DMS 273 (cell line): ENCODE measurements around the gene HOXB5.

ENCODE experiments used
- DNase-seq: peaks from one replicate; lab custom pipeline; 2025; ENCODE audit not compliant: unreplicated experiment; lab: John Stamatoyannopoulos, UW

HOXB5 gene

DNA sequence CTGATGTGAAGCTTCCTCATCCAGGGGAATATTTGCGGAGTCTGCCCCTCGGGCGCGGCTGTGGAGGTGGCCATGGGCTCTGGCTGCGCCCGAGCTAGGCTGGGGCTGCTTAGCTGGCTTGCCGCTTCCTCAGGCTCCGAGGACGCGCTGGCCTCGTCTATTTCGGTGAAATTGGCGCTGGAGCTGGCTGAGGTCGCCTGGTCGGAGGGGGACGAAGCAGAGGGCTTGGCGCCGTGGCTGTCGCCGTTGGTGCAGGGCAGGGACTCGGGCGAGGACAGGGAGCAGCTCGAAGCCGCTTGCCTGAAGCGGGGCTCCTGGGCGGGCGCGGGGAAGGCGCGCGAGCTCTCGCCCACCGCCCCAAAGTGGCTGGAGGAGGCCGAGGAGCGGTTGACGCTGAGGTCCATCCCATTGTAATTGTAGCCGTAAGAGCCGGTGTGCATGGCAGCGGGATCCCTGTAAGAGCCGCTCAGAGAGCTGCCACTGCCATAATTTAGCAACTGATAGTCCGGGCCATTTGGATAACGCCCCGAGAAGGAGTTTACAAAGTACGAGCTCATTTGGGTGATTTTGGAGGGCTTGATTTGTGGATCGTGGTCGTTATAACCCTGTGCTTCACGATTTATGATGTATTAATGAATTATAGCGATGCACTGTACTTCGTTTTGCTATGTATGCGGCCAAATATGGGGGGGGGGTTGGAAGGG, at the start of gene HOXB5:
Gene HOXB5, minus strand, starts transcription at position 654 of the 704 bp plus-strand sequence. Its CDS starts 97 bp downstream, at position 557.
- peak; percentile 25 for DNase-seq

DNA sequence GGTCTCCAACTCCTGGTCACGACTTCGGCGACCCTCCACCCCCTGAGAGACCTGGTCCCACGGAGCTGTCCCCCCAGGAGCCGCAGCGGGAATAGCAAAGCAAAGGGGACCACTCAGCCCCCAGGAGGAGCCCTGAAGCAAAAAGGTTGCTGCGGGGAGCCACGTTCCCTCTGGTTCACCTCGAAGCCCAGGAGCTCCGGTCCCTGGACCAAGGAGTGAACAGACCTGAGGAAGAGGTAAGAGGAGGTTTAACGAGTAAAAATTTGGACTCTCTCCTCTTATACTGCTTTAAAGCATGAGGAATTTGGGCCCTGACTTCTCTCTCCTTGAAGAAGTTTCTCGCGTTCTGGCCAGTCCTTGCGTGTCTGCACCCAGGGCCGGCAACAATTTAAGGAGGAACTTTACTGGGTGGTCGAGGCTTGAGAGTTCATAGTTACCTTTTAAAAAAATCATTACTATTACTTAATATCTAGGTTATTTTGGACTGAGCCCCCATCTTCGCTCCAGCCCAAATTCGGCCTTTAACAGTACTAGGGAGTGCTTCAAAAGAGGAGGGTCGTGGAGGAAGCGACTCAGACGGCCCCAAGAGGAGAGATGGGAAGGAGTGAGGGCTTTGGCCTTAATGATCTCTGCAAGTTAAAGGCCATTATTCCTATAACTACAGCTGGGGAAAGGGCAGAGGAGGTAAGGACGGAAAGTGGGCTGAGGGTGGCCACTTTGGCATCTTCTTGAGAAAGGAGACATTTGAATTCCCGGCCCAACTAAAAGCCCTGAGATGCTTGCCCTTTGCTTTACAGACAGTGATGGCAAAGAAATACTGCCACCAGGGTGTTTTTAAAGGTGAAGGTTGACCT, 49.5 kb upstream of the HOXB5 start:
- DNase-seq, result no peak

DNA sequence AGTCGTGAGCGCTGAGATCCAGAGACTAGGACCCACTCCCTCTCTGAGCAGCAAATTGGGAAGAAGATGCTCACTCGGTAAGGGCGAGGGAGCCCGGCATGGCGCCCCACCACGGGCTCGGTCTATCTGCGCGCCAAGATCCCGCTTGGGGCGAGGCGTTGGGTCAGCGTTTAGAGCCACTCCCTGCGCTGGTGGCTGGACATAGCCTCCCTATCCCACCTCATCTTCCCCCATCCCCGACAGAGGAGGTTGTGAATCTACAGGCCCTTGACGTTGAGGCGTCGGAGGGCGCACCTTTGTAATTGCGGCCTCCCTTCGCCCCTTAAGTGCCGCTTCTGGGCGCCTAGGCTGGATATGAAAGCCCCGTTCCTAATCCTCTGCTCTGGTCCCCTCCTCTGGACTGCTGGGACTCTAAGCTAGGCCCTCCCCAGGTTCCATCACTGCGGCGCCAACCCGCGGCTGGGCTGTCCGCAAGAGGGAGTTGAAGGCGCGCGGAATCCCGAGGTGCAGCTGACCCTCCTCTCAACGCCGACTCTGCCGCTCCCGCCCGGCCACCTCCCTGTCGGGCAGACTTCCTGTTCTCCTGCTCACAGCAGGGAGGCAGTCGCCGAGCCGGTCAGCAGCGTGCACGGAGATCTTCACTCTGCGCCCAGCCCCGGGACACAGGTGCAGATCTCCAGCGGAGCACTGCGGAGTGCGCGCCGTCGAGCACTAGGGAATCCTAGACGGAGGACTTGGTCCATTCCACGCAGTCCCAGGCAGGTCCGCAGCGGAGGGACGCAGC, 48.7 kb upstream of the HOXB5 start:
- no peak for DNase-seq

DNA sequence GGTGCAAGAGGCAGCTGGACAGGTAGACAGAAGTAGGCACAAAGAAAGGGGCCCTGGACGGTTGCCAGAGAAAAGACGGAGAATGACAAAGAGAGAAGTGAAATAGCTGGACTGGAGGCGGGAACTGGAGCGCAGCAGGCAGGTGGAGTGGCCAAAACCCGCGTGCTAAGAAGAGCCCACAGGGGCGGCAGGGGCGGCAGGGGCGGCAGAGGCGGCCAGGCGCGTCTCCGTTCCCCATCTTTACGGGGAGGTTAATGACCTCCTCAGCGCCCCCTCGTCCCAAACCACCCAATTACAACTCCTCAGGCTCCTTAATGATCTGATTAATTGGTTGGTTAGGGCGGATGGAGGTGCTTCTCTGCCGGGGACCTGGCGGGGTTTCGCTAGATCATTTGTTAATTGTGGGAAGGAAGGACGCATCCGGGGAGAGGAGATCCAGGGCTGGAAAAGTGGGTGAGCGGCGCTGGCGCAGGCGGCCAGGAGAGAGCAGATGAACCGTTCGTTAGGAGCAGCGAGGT, 48.0 kb upstream of the HOXB5 start:
- DNase-seq, result no peak

DNA sequence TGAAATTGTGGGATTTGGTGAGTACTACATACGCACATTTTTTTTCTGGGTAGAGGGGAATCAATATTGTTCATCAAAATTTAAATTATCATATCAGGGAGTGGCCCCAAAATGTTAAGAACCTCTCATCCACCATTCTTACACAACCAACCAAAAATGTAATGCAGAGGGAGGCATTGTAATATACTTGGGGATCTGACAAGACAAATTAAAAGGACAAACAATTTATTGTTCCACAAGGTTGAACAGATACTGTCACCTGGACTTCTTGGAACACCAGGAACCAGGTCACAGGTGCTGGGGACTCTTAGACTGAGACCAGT, 47.2 kb upstream of the HOXB5 start:
- DNase-seq, result no peak

DNA sequence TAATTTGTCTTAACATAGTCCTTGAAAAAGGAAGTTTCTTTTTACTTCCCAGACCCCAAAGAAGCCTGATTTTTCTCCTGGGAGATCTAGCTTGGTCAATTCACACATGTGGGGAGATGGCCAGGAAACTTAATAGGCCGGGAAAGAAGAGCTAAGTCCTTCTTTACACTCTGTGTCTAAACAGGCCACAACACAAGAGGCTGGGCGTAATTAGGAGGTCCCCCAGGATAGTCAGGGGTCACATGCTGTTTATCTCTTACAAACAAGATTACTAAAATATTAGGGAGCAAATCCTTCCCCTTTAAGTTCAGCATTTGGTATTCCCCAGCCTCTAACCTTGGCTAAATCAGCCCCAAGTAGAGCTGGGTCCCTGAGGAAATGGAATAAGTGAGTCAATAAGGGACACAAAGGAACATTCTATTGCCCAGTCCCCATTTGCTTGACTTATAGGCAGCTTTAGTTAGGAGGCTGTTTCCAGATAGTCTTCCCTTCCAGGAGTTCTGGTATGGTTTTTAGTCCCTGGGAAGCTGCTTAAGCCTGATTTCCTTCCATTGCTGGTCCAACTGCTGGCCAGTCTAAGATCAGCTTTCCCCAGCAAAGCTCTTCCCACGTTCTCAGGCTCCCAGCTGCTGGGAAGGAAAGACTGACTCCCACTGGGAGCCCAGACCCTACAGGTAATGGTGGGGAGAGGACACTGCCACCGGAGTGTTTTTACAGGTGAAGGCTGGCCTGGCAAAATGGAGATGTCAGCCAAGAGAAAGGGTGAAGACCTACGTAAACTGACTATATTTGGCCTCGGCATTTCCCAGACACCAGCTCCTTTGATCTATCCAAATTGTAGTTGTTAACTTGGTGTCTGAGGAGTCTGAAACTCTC, 46.6 kb upstream of the HOXB5 start:
- DNase-seq, result no peak

DNA sequence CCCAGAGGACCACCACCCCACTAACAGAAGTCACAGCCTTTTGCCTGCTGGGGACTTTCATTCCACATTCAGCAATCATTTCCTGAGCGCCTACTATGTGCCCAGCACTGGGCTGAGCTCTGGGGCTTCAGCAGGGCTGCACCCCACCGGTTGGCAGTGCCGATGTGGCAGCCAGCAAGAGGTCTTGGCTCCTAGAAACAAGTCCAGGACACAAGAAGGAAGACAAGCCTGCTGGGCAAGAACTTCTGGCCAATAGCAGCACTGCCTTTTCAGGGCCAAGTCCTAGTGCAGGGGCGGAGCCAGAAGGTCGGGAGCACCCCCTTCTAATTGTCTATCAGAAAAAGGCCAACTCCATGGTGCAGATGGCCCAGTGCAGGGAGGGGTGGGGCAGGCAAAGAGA, 45.6 kb upstream of the HOXB5 start:
- DNase-seq, result no peak

DNA sequence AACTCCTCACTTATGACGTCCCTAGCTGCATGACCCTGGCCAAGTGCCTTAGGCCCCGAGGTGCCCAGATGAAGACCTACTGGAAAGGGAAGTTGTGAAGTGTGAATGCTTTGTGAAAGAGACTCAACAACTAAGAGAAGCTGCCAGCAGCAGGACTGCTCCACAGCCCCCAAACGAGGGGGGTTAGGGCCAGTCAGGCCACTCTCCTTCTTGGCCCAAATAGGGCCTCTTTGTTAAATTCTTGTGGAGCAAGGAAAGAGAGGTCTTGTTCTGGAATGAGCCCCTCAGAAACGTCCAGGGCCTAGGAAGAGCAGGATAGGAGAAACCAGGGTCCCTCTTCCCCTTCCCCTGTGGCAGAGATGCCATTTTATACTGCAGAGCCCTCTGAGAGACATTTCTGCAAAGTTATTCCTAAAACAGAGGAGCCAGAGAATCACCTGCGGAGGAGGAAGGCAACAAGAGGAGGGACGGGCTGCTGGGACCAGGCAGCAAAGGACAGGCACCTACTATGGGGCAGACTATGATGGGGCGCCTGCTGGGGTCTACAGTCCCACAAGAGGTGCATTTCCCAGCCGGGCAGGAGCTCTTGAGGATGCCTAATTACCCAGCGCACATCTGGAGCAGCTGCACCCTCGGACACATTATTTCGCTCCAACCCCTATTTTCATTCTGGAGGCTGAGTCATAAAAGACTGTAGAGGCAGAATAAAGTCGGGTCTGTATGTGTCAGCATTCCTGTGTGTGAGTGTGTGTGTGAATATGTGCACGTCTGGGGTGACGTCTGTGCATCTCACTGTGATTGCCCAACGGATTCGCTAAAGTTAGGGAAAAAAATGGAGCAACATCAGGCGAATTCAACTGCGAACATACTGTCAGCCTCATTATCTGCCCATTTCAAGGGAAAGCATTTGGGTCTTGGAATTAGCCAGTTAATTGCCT, 44.0 kb upstream of the HOXB5 start:
- no peak for DNase-seq

DNA sequence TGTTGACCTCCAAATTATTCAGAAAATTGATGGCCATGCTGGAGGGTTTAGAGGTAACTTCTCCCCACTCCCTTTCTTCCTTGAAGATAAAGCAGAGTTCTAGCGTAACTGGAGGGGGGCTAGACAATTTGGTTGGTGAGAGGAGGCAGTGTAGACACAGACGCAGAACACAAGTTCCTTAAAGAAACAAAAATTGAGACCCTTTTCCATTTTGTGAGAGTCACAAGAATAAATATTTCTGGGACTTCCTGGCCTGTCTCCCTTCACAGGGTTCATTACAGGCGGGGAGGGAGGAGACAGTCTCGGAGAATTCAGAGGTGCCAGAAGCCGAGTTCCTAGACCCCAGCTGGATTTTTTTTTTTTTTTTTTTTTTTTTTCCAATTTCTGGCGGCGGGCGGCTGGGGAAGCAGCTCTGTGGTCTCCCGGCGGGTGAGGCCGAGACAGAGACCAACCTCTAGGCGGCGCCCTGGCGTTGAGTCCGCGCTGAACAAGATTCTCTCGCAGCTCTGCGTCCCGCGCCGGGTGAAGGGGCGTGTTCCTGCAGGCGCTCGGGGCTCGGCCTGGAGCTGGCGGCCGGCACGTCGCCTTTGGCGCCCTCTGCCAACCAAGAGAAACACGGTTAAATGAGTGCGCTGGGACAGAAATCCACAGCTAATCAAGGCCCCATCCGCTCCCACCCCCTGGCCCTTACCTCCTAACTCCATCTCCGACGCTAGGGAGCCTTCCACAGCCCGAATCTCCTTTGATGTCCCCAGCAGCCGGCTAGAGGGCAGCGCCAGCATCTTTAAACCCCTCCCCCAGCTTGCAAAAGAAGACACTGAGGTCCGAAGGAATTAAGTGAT, 42.8 kb upstream of the HOXB5 start:
- DNase-seq, result peak; percentile 93

DNA sequence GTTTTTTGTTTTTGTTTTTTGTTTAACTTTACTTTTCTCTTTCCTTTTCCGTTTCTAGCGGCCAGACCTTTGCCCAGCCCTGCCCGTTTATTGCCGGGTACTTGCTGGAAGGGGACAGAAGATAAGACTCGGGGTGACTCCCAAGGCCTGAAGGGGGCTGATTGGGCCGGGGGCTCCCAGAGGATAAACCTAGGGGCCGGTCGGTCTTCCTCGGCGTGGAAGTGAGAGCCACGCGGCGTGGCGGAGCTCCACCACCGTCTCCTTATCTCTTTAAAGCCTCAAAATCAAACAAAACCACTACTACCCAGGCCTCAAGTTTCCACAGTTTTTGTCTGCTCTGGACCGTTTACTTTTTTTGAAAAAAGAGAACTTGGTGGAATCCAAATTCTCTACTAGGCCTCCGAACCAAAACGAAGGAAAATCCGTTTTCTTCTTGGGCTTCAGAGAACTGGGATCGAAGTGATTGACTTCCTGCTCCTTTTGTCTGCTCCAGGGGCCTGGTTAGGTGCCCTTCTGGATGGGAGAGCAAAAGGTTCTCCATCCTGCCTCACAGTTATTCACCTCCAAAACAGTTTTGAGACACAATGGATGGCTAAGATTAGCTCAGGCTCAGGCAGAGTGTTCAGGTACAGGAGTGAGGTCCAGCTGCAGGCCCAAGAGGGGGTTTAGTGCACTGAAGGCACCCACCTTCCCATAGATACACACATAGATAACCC, 41.1 kb upstream of the HOXB5 start:
- no peak for DNase-seq

DNA sequence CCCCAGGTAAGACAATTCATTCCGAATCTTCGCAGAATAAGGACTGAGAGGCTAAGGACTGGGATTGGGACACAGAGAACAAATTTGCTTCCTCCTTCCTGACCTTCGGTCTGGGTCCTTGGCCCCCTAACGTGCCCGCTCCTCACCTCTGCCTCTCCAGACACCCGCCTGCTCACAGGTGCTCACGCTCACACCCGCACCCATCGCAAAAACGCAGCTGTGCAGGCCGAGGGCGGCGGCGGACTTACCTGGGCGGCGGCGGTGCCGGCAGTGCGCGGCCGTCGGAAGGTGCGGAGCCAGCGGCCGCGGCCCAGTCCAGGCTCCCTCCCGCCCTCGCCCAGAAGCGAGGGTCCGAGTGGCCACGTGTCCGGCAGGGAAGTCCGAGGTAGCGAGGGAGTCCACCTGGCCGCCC, 39.7 kb upstream of the HOXB5 start:
- DNase-seq, result no peak

DNA sequence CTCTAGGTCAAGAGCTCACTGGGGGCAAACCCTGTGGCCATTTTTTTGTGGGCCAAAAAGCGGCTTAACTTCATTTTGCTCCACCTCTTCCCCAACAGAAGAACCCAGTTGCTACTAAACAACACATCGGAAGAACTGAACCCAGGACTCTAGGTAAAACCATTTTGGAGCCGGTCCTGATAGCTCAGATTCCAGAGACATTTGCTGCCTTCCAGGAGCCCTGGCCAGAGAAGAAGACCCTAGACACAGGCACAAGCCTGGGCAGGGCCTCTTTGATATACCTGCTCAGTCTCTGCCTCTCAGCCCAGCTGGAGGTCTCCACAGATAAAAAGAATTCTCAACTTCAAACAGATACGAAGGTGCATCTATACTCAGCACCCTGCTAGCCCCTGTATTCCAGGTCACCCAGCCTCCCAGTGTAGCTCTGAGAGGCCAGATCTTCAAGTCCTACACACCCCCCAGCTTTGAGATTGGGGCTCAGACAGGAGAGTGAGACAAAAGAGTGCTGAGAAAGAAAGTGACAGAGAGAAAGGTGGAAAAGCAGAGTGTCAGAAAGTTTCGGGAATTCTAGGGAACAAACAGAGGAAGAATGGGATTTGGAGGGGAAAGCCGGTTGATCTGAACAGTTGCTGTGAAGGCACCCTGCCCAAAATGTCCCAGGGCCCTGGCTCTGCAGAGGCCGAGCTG, 39.1 kb upstream of the HOXB5 start:
- DNase-seq, result no peak

DNA sequence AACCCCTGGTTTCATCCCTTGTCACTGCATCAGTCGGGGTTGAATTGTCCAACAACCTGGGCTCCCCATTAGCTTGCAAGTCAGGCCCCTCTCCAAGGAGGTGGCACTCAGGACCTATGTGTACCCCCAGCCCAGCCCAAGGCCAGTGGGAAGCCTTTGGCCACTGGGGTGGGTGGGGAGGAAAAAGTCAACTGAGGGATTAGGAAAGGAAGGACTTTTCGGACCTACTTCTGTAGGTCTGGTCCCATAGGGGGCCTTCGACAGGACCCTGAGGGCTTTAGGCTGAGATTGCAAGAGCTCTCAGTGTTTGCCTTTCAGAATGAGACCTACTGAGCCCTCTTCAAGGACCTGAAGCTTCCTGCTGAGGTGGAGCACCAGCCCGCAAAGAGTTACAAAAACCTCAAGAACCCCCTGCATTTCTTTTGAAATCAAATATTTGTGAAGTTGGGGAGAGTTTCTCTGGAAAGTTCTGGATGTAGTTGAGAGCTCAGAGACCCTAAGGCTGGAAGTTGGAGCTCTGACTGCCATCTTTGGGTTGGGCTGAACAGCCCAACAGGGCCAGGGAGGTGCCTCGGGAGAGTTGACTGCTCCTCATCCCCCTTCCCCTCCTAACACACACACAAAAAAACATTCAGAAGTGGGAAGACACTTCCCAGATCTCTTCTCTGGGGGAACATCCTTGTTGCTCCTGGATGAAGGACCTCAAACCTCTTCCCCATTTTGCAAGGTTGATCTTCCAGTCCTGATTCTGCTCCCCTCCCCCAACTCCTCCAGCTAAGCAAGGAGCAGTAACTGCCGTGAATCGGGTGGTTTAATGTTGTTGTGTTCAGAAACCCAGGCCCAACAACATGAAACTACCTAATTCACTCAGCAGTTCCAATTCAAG, 38.4 kb upstream of the HOXB5 start:
- no peak for DNase-seq

DNA sequence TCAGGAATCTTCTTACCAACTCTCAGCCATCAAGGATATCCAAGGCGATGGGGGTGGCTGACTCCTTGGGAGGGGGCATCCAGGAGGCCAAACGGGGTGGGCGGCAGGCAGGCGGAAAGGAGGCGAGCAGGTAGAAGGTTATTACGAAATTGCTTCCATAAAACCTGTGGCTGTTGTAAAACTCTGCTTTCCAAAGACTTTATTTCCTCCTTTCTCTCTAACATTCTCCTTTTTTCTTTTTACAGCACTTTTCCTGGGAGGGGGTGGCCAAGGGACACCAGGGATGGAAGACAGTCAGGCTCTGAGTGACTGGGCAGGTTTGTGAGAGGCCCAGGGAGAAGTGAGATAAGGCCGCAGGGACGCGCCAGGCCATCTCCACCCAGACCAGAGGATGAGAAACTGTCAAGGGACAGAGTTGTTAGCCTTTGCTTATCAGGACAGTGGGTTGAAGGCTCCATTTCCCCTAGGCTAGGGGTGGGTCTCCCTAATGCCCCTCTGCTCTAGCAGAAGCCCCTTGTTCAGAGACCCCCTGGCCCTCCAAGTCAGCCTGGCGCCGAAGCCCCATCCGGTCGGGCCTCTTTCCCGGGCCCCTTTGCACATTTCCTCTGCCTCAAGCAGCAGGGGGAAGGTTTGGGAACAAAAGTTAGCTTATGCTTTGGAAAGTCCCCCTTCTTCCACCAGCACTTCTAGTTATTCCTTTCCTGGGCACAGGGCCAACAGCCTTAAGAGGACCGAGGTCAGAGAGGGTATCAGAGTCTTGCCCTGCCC, 37.5 kb upstream of the HOXB5 start:
- no peak for DNase-seq

DNA sequence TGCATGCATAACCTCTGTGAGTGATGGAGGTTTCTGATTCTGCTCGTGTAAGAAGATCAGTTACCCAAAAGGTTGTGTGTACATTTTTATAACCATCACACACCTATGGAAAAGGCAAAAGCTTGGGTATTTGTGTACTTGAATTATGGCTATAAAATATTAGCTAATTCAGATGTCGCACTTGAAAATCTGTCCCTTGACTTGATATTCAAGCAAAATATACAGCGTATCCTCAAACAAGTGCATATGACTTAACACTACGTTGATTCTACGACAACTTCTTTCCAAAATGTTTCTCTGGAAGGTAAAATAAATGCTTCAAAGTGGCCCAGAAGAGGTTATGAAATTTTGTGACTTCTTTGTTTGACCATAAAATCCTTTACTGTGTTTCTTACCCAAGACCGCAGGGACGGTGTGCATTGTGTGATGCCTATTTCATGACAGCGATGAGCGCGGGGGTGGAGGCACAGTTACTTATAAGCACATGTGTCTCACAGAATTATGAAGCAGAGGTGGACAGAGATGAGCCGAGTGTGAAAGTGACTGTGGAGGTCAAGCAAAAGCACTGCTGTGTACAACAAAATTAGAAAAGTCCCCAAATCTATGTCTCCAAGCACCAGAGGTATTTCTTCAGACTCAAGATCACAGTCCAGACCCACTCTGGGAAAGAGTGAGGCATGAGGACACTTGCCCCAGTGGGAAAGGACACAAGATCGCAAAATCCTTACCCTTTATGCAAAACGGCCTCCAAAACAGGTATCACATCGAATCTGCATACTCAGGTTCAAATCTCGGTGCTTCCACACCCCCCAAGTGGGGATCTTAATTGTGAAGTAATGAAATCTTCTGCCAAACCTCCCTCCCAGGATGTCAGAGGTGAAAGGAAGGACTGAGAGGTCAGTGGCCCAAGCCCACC, 36.7 kb upstream of the HOXB5 start:
- DNase-seq, result no peak
